Mesenchymal stem cell (in vitro differentiated cells and primary cell): ENCODE measurements around the gene LILRA1.
"Not testable (repeated sequence)": the region's sequence is repeated elsewhere in the genome, so short reads cannot be mapped to it uniquely, and the experiment has no call there.

Experiments used
- DNase-seq: peaks from one replicate; pipeline ENCODE4 v3.0.0-alpha.2; 2013
- H2AFZ ChIP-seq: one replicate; pipeline ENCODE4 v1.6.1; 2013; ENCODE audit warnings: low read depth, mild to moderate bottlenecking, control low read depth, inconsistent platforms, low read length, moderate library complexity
- H2AK5ac ChIP-seq: 2 replicates; pipeline ENCODE4 v1.6.1; 2013; ENCODE audit warnings: low read length, moderate library complexity, mild to moderate bottlenecking, inconsistent platforms; ENCODE audit not compliant: severe bottlenecking
- H2BK120ac ChIP-seq: one replicate; pipeline ENCODE4 v1.6.1; 2013; ENCODE audit warnings: low read depth, mild to moderate bottlenecking, inconsistent platforms, low read length, moderate library complexity
- H2BK12ac ChIP-seq, 2 experiments: one replicate each; pipeline ENCODE4 v1.6.1; 2013; ENCODE audit warnings: inconsistent platforms in 2 of 2, low read length in 2 of 2, mild to moderate bottlenecking in 2 of 2, moderate library complexity in 2 of 2, control low read depth in 1 of 2
- H2BK15ac ChIP-seq: one replicate; pipeline ENCODE4 v1.6.1; 2013; ENCODE audit warnings: mild to moderate bottlenecking, low read depth, inconsistent platforms; ENCODE audit not compliant: poor library complexity, severe bottlenecking
- H2BK5ac ChIP-seq: 2 replicates; pipeline ENCODE4 v1.6.1; 2013; ENCODE audit warnings: low read depth, mild to moderate bottlenecking, low read length, control low read depth, inconsistent platforms; ENCODE audit not compliant: poor library complexity, severe bottlenecking
- H3K14ac ChIP-seq, 2 experiments: one replicate each; pipeline ENCODE4 v1.6.1; 2013; ENCODE audit warnings: inconsistent platforms in 2 of 2, low read length in 2 of 2, control low read depth in 1 of 2, mild to moderate bottlenecking in 1 of 2, moderate library complexity in 1 of 2
- H3K18ac ChIP-seq, 2 experiments: one replicate each; pipeline ENCODE4 v1.6.1; 2013; ENCODE audit warnings: inconsistent platforms in 2 of 2, low read length in 2 of 2, control low read depth in 1 of 2, low read depth in 1 of 2, mild to moderate bottlenecking in 1 of 2
- H3K23ac ChIP-seq, 2 experiments: one replicate each; pipeline ENCODE4 v1.6.1; 2013; ENCODE audit warnings: inconsistent platforms in 2 of 2, low read length in 2 of 2, mild to moderate bottlenecking in 2 of 2, moderate library complexity in 2 of 2, control low read depth in 1 of 2
- H3K27ac ChIP-seq: 2 replicates; pipeline ENCODE4 v1.5.1; 2013; ENCODE audit warnings: mild to moderate bottlenecking, moderate library complexity, low read length, control low read depth, inconsistent platforms; ENCODE audit not compliant: poor library complexity, severe bottlenecking
- H3K27me3 ChIP-seq, 2 experiments: 2 replicates each; pipeline versions ENCODE4 v1.6.1 to v1.7.0; 2013; ENCODE audit warnings: low read length in 2 of 2, mild to moderate bottlenecking in 2 of 2, moderate library complexity in 2 of 2, control low read depth in 1 of 2, inconsistent platforms in 1 of 2; ENCODE audit not compliant: control insufficient read depth in 1 of 2, insufficient read depth in 1 of 2
- H3K36me3 ChIP-seq, 2 experiments: 2 replicates each; pipeline versions ENCODE4 v1.6.1 to v1.7.0; 2013; ENCODE audit warnings: low read length in 2 of 2, control low read depth in 1 of 2, inconsistent platforms in 1 of 2, low read depth in 1 of 2, mild to moderate bottlenecking in 1 of 2; ENCODE audit not compliant: insufficient read depth in 2 of 2, control insufficient read depth in 1 of 2
- H3K4ac ChIP-seq, 2 experiments: one replicate each; pipeline ENCODE4 v1.6.1; 2013; ENCODE audit warnings: inconsistent platforms in 2 of 2, low read length in 2 of 2, mild to moderate bottlenecking in 2 of 2, moderate library complexity in 2 of 2, control low read depth in 1 of 2, low read depth in 1 of 2
- H3K4me1 ChIP-seq: 2 replicates; pipeline ENCODE4 v1.6.1; 2013; ENCODE audit warnings: low read depth, low read length, control low read depth; ENCODE audit not compliant: control insufficient read depth, insufficient read depth
- H3K4me2 ChIP-seq: 2 replicates; pipeline ENCODE4 v1.6.1; 2013; ENCODE audit warnings: low read length, mild to moderate bottlenecking, inconsistent platforms; ENCODE audit not compliant: poor library complexity, severe bottlenecking
- H3K4me3 ChIP-seq, 2 experiments: 2 replicates each; pipeline versions ENCODE4 v1.5.1 to v1.7.0; 2013; ENCODE audit warnings: low read length in 2 of 2, mild to moderate bottlenecking in 2 of 2, control low read depth in 1 of 2, low read depth in 1 of 2; ENCODE audit not compliant: insufficient read depth in 1 of 2
- H3K79me1 ChIP-seq: replicated peaks from 2 replicates; pipeline ENCODE4 v1.6.1; 2013; ENCODE audit warnings: mild to moderate bottlenecking, control low read depth, low read length, inconsistent platforms; ENCODE audit not compliant: poor library complexity, severe bottlenecking
- H3K9ac ChIP-seq: 2 replicates; pipeline ENCODE4 v1.7.0; 2013; ENCODE audit warnings: mild to moderate bottlenecking, low read length, moderate library complexity
- H3K9me3 ChIP-seq: 2 replicates; pipeline ENCODE4 v1.7.0; 2013; ENCODE audit warnings: mild to moderate bottlenecking, low read length; ENCODE audit not compliant: control insufficient read depth
- H4K8ac ChIP-seq: one replicate; pipeline ENCODE4 v1.6.1; 2013; ENCODE audit warnings: inconsistent platforms, mild to moderate bottlenecking, low read length, moderate library complexity
- H4K91ac ChIP-seq: one replicate; pipeline ENCODE4 v1.6.1; 2013; ENCODE audit warnings: mild to moderate bottlenecking, low read length, inconsistent platforms
- WGBS: methylation state at CpG from one replicate; pipeline ENCODE4 v1.1.7; 2013; ENCODE audit warnings: mixed read lengths; 5-methylcytosine and 5-hydroxymethylcytosine counted together

The LILRA1 gene

DNA sequence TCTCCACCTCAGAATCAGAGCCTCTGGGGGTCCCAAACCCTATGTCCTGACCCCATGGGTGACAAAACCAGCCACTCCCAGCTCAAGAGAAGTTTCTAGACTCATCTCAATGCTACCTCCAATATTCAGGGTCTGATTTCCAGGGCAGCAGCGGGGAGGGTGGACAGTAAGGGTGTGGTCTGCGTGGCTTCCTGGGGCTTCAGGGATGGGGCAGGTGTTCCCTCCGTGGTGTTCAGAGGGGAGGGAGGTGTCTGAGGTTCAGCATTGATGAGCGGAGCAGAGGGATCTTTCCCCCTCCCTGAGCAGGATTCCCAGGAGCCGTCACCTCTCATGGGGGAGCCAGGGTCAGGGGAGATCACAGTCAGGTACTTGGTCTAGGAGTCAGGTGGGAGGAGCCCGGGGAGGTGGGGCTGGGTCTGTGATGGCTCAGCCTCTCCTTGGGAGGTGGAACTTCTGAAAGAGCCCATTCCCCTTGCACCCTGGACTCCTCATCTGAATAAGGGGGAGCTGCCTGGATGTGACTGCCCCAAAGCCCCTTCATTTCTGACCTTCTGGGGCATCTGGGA, 16.9 kb upstream of the LILRA1 start:
- Histone ChIP-seq H4K8ac (peak overlapping the region; percentile 24), H3K9ac (no peak overlapping the region), H3K18ac (no peak overlapping the region), H2BK5ac (no peak overlapping the region), H3K79me1 (no peaks in the 10 kb centered on the region), H2BK15ac (no peak overlapping the region), H2BK12ac (no peak overlapping the region), H3K4ac (no peak overlapping the region), H3K14ac (no peak overlapping the region), H3K23ac (no peak overlapping the region), H3K4me3 (no peak overlapping the region), H3K4me1 (no peaks in the 10 kb centered on the region), H3K36me3 (no peaks in the 10 kb centered on the region), H3K9me3 (no peaks in the 10 kb centered on the region), H3K4me2 (no peak overlapping the region), H2AFZ (no peak overlapping the region), H3K27me3 (no peaks in the 10 kb centered on the region), H2BK120ac (no peak overlapping the region), H2AK5ac (no peak overlapping the region), H4K91ac (no peak overlapping the region), H3K27ac (no peak overlapping the region)
- no peak for DNase-seq
- WGBS: 44% methylated on average over 6 of the region's 6 CpGs

DNA sequence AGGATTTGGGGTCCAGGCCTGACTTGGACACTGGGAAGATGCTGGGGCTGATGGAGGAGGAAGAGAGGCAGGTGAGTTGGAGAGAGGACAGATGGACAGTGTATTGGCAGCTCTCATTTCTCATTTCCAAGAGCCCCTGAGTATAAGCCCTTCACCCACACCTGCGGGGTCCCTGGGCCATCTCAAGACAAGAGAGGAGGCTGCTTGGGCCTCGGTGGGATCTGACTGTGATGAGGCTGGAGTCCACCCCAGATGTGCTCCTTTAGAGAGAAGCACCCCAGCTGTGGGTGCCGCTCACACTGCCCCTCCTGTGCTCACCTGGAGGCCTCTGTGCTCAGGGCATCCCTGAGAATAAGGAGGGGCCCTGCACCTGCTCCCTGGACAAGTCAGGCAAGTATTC, 16.1 kb upstream of the LILRA1 start:
- Histone ChIP-seq H2BK5ac (no peak overlapping the region), H2AFZ (no peak overlapping the region), H3K9me3 (no peaks in the 10 kb centered on the region), H2AK5ac (no peak overlapping the region), H3K9ac (no peak overlapping the region), H3K4me1 (no peaks in the 10 kb centered on the region), H4K91ac (no peak overlapping the region), H2BK15ac (no peak overlapping the region), H3K4ac (no peak overlapping the region), H3K27ac (no peak overlapping the region), H3K14ac (no peak overlapping the region), H3K36me3 (no peaks in the 10 kb centered on the region), H3K27me3 (no peaks in the 10 kb centered on the region), H3K4me2 (no peak overlapping the region), H3K79me1 (no peaks in the 10 kb centered on the region), H3K23ac (no peak overlapping the region), H3K4me3 (no peak overlapping the region), H4K8ac (no peak overlapping the region), H3K18ac (no peak overlapping the region), H2BK12ac (no peak overlapping the region), H2BK120ac (no peak overlapping the region)
- no peak for DNase-seq
- WGBS: 57% methylated on average over 3 of the region's 3 CpGs

DNA sequence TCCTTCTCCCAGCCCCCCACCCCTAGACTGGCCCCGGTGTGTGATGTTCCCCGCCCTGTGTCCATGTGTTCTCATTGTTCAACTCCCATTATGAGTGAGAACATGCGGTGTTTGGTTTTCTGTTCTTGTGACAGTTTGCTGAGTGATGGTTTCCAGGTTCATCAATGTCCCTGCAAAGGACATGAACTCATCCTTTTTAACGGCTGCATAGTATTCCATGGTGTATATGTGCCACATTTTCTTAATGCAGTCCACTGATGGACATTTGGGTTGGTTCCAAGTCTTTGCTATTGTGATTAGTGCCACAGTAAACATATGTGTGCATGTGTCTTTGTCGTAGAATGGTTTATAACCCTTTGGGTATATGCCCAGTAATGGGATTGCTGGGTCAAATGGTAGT, 15.2 kb upstream of the LILRA1 start:
- not testable (repeated sequence) for H2AK5ac ChIP-seq, H2AFZ ChIP-seq, H3K9me3 ChIP-seq, H3K14ac ChIP-seq, H3K36me3 ChIP-seq, H4K91ac ChIP-seq, H3K27me3 ChIP-seq, H2BK120ac ChIP-seq, H3K4ac ChIP-seq, H3K4me1 ChIP-seq, H3K9ac ChIP-seq, H2BK5ac ChIP-seq, H3K4me3 ChIP-seq, H2BK15ac ChIP-seq, H3K18ac ChIP-seq, H3K79me1 ChIP-seq, H3K27ac ChIP-seq, H3K4me2 ChIP-seq, DNase-seq, H3K23ac ChIP-seq, H4K8ac ChIP-seq, H2BK12ac ChIP-seq
- 82% methylated on average over 5 of the region's 5 CpGs for WGBS

DNA sequence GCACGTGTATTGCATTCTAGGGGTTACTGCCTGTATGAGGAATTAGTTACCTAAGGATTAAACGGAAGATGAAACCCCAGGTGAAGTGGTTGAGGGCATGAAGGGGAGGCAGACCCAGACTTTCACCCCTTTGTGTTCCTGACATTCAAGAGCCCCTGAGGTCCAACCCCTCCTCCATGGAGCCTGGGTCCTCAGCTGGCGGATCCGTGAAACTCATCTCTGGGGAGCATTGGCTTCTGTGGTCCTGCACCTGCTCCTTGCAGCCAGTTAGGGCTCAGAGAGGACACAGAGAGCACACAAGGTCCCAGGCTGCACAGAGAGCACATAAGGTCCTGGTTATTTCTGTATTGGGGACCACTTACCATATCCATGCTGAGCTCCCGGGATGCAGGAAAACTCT, 7.0 kb upstream of the LILRA1 start:
- Histone ChIP-seq H4K91ac (no peak overlapping the region), H3K27me3 (no peaks in the 10 kb centered on the region), H3K4ac (no peak overlapping the region), H3K79me1 (no peaks in the 10 kb centered on the region), H2BK12ac (no peak overlapping the region), H3K18ac (no peak overlapping the region), H3K23ac (no peak overlapping the region), H3K9ac (no peak overlapping the region), H3K4me3 (no peak overlapping the region), H2AFZ (no peak overlapping the region), H3K27ac (no peak overlapping the region), H3K36me3 (no peaks in the 10 kb centered on the region), H3K9me3 (no peaks in the 10 kb centered on the region), H3K14ac (no peak overlapping the region), H2AK5ac (no peak overlapping the region), H3K4me2 (no peak overlapping the region), H2BK5ac (no peak overlapping the region), H4K8ac (no peak overlapping the region), H2BK120ac (no peak overlapping the region), H3K4me1 (no peaks in the 10 kb centered on the region), H2BK15ac (no peak overlapping the region)
- no peak for DNase-seq
- 67% methylated on average over 5 of the region's 5 CpGs for WGBS
